H9 (cell line): ENCODE results near the gene MOB3A. TPM values are rescaled to one million over a fixed set of nuclear protein-coding genes. Genes with fewer than 3 reads are reported as not detected.

Source experiments
- DNase-seq: peaks from one replicate; pipeline ENCODE4 v3.0.0-alpha.2; 2017
- H2AFZ ChIP-seq: one replicate; pipeline ENCODE4 v1.6.1; 2013; ENCODE audit warnings: mild to moderate bottlenecking, low read length, control low read depth, moderate library complexity
- H2AK5ac ChIP-seq: 2 replicates; pipeline ENCODE4 v1.6.1; 2013; ENCODE audit warnings: low read length, control low read depth, mixed read lengths; ENCODE audit not compliant: insufficient read length
- H2BK120ac ChIP-seq: one replicate; pipeline ENCODE4 v1.6.1; 2013; ENCODE audit warnings: low read depth, mild to moderate bottlenecking, low read length, control low read depth, inconsistent platforms; ENCODE audit not compliant: poor library complexity, severe bottlenecking
- H2BK12ac ChIP-seq: 2 replicates; pipeline ENCODE4 v1.6.1; 2013; ENCODE audit warnings: low read length, control low read depth, mixed read lengths, low read depth; ENCODE audit not compliant: insufficient read length
- H2BK15ac ChIP-seq: 2 replicates; pipeline ENCODE4 v1.6.1; 2013; ENCODE audit warnings: low read depth, low read length, control low read depth
- H2BK20ac ChIP-seq: one replicate; pipeline ENCODE4 v1.6.1; 2013; ENCODE audit warnings: low read depth, mild to moderate bottlenecking, low read length, control low read depth, inconsistent platforms; ENCODE audit not compliant: poor library complexity, severe bottlenecking
- H2BK5ac ChIP-seq: 2 replicates; pipeline ENCODE4 v1.6.1; 2013; ENCODE audit warnings: low read length, control low read depth, mixed read lengths; ENCODE audit not compliant: insufficient read length
- H3K14ac ChIP-seq: 2 replicates; pipeline ENCODE4 v1.6.1; 2013; ENCODE audit warnings: low read length, control low read depth; ENCODE audit not compliant: insufficient read depth
- H3K18ac ChIP-seq: 2 replicates; pipeline ENCODE4 v1.6.1; 2013; ENCODE audit warnings: low read depth, mild to moderate bottlenecking, mixed read lengths, low read length, control low read depth; ENCODE audit not compliant: insufficient read length
- H3K23ac ChIP-seq: 2 replicates; pipeline ENCODE4 v1.6.1; 2013; ENCODE audit warnings: low read length, control low read depth, mixed read lengths, low read depth; ENCODE audit not compliant: insufficient read length
- H3K23me2 ChIP-seq: 2 replicates; pipeline ENCODE4 v1.6.1; 2013; ENCODE audit warnings: low read depth, mild to moderate bottlenecking, mixed read lengths, low read length, control low read depth; ENCODE audit not compliant: insufficient read length, poor library complexity, severe bottlenecking
- H3K27ac ChIP-seq: 2 replicates; pipeline ENCODE4 v1.5.1; 2013; ENCODE audit warnings: low read length, control low read depth, mixed read lengths, low read depth; ENCODE audit not compliant: insufficient read length
- H3K27me3 ChIP-seq: 2 replicates; pipeline ENCODE4 v1.6.1; 2013; ENCODE audit warnings: low read length, control low read depth, inconsistent platforms; ENCODE audit not compliant: insufficient read depth
- H3K4ac ChIP-seq: 2 replicates; pipeline ENCODE4 v1.6.1; 2013; ENCODE audit warnings: low read depth, mild to moderate bottlenecking, control low read depth, inconsistent platforms, low read length, moderate library complexity
- H3K4me1 ChIP-seq: 2 replicates; pipeline ENCODE4 v1.6.1; 2013; ENCODE audit warnings: low read length, control low read depth, inconsistent platforms; ENCODE audit not compliant: insufficient read depth
- H3K4me2 ChIP-seq: 2 replicates; pipeline ENCODE4 v1.6.1; 2013; ENCODE audit warnings: low read length, control low read depth, mixed read lengths; ENCODE audit not compliant: insufficient read length, insufficient read depth
- H3K56ac ChIP-seq: 2 replicates; pipeline ENCODE4 v1.6.1; 2013; ENCODE audit warnings: low read depth, mild to moderate bottlenecking, mixed read lengths, low read length, control low read depth; ENCODE audit not compliant: insufficient read length
- H3K79me1 ChIP-seq: 2 replicates; pipeline ENCODE4 v1.6.1; 2013; ENCODE audit warnings: low read depth, mild to moderate bottlenecking, moderate library complexity, low read length, control low read depth, inconsistent platforms; ENCODE audit not compliant: insufficient read depth, poor library complexity, severe bottlenecking
- H3K79me2 ChIP-seq: 2 replicates; pipeline ENCODE4 v1.6.1; 2013; ENCODE audit warnings: low read length, control low read depth, inconsistent platforms; ENCODE audit not compliant: insufficient read depth
- H3K9ac ChIP-seq: 2 replicates; pipeline ENCODE4 v1.6.1; 2013; ENCODE audit warnings: low read length, control low read depth, mixed read lengths; ENCODE audit not compliant: insufficient read length; ENCODE audit errors: extremely low read depth
- H3K9me3 ChIP-seq: one replicate; pipeline ENCODE4 v1.6.1; 2013; ENCODE audit warnings: low read depth, low read length, inconsistent platforms; ENCODE audit not compliant: control insufficient read depth
- H3T11ph ChIP-seq: one replicate; pipeline ENCODE4 v1.6.1; 2013; ENCODE audit warnings: mild to moderate bottlenecking, low read length, control low read depth, inconsistent platforms
- H4K20me1 ChIP-seq: one replicate; pipeline ENCODE4 v1.6.1; 2013; ENCODE audit not compliant: control insufficient read depth, insufficient read length, insufficient read depth
- H4K5ac ChIP-seq: 2 replicates; pipeline ENCODE4 v1.6.1; 2013; ENCODE audit warnings: low read depth, mild to moderate bottlenecking, mixed read lengths, low read length, control low read depth; ENCODE audit not compliant: insufficient read length
- H4K8ac ChIP-seq: replicated peaks from 2 replicates; pipeline ENCODE4 v1.6.1; 2013; ENCODE audit warnings: low read length, control low read depth, mixed read lengths, low read depth; ENCODE audit not compliant: insufficient read length
- H4K91ac ChIP-seq: 2 replicates; pipeline ENCODE4 v1.6.1; 2013; ENCODE audit warnings: low read depth, mild to moderate bottlenecking, moderate library complexity, mixed read lengths, low read length, control low read depth; ENCODE audit not compliant: insufficient read length
- H3K27ac Mint-ChIP-seq, 3 experiments: 2 replicates in 2 of 3; 3 replicates in 1 of 3; pipeline ENCODE4 v1.8.0; 2020 to 2021; ENCODE audit warnings: mixed read lengths in 3 of 3, mild to moderate bottlenecking in 1 of 3, moderate library complexity in 1 of 3
- H3K27me3 Mint-ChIP-seq: 2 replicates; pipeline ENCODE4 v1.8.0; 2021; ENCODE audit warnings: low read depth, mild to moderate bottlenecking, moderate library complexity, mixed read lengths
- H3K36me3 Mint-ChIP-seq, 3 experiments: 2 replicates in 2 of 3; 3 replicates in 1 of 3; pipeline ENCODE4 v1.8.0; 2020 to 2021; ENCODE audit warnings: low read depth in 3 of 3, mixed read lengths in 3 of 3; ENCODE audit not compliant: insufficient read depth in 1 of 3
- H3K4me1 Mint-ChIP-seq, 2 experiments: 2 replicates each; pipeline ENCODE4 v1.8.0; 2020; ENCODE audit warnings: mixed read lengths in 2 of 2
- H3K4me3 Mint-ChIP-seq, 2 experiments: 2 replicates in 1 of 2; 3 replicates in 1 of 2; pipeline ENCODE4 v1.8.0; 2020 to 2021; ENCODE audit warnings: mild to moderate bottlenecking in 2 of 2, mixed read lengths in 2 of 2, moderate library complexity in 1 of 2
- H3K9me3 Mint-ChIP-seq, 2 experiments: 2 replicates in 1 of 2; 3 replicates in 1 of 2; pipeline ENCODE4 v1.8.0; 2020; ENCODE audit warnings: mild to moderate bottlenecking in 2 of 2, mixed read lengths in 2 of 2, moderate library complexity in 1 of 2
- CTCF ChIP-seq: fragments of 200-600 bp; sonication (generic); conservative IDR thresholded peaks from 3 replicates; pipeline ENCODE4 v1.8.0; 2021; ENCODE audit warnings: antibody characterized with exemption, mild to moderate bottlenecking
- WGBS: extraction: QIAGEN DNeasy Blood & Tissue Kit; methylation state at CpG from one replicate; pipeline ENCODE4 v1.1.7; 2013; ENCODE audit warnings: missing lambda C conversion rate, low lambda C conversion rate, mixed read lengths; ENCODE audit not compliant: insufficient read length; ENCODE audit errors: extremely low coverage; 5-methylcytosine and 5-hydroxymethylcytosine counted together
- total RNA-seq: library from RNA; stranded (reverse); gene quantifications from 2 replicates; pipeline ENCODE4 v1.2.1, GENCODE V29; 2021

MOB3A gene
- total RNA-seq, 1 experiment from 2014 or later = 11.5 TPM

GRCh38 chr19:2048959-2049740 is 47.0 kb downstream of the MOB3A start:
- Histone ChIP-seq H3K79me2 (peaks cover 11% of the 10 kb centered on the region; the same call in 1 of the 2 replicates), H3K23me2 (peaks cover 9% of the 10 kb centered on the region), H2BK15ac (no peak overlapping the region), H3K79me1 (peaks cover 3% of the 10 kb centered on the region), H3K56ac (no peak overlapping the region), H3K4me2 (peak overlapping the region; percentile 65), H3K18ac (no peak overlapping the region), H2AK5ac (no peak overlapping the region), H3K4ac (no peak overlapping the region), H4K8ac (no peak overlapping the region), H3K4me1 (no peaks in the 10 kb centered on the region), H3K27ac (no peak overlapping the region), H4K91ac (no peak overlapping the region), H2AFZ (no peak overlapping the region), H2BK20ac (no peak overlapping the region), H3K14ac (no peak overlapping the region), H2BK120ac (no peak overlapping the region), H3K27me3 (no peaks in the 10 kb centered on the region), H3T11ph (no peak overlapping the region), H2BK5ac (no peak overlapping the region), H3K9ac (no peak overlapping the region), H3K23ac (no peak overlapping the region), H4K5ac (no peak overlapping the region), H4K20me1 (peaks cover 2% of the 10 kb centered on the region), H2BK12ac (no peak overlapping the region), H3K9me3 (no peaks in the 10 kb centered on the region)
- DNase-seq = peak; percentile 26
- H3K27me3 Mint-ChIP-seq = no peaks in the 10 kb centered on the region
- no CpG with 5 or more reads among the region's 27 CpGs for WGBS
- TF ChIP-seq CTCF = no peak
- H3K9me3 Mint-ChIP-seq = no peaks in the 10 kb centered on the region
- peak overlapping the region; percentile 72 to 86; a peak in 4 of 5 replicates for H3K4me3 Mint-ChIP-seq
- H3K4me1 Mint-ChIP-seq = peaks cover 4 to 5% of the 10 kb centered on the region in 2 experiments; a peak in 3 of 4 replicates
- no peak overlapping the region for H3K27ac Mint-ChIP-seq
- peaks cover 0 to 4% (median 4%) of the 10 kb centered on the region in 3 experiments; a peak in 2 of 7 replicates for H3K36me3 Mint-ChIP-seq
